ENCODE measurements around the gene FBL.

FBL gene

DNA sequence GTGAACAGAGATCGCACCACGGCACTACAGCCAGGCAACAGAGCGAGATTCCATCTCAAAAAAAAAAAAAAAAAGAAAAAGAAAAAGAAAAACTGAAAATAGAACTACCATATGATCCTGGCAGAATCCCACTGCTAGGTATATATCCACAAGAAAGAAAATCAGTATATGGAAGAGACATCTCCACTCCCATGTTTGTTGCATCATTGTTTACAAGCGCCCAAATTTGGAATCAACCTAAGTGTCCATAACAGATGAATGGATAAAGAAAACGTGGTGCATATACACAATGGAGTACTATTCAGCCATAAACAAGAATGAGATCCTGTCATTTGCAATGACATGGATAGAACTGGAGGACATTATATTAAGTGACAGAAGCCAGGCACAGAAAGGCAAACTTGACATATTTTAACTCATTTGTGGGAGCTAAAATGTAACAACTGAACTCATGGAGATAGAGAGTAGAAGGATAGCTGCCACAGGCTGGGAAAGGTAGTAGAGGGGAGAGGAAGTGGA lies 38.3 kb downstream of the FBL start:
- Histone ChIP-seq H3K79me2 (ENCODE audit: low read length) (no peaks in the 10 kb centered on the region), H3K9me3 (ENCODE audit: insufficient read depth, low read length) (no peaks in the 10 kb centered on the region), H3K27me3 (ENCODE audit: low read depth, low read length) (peaks cover 10% of the 10 kb centered on the region), H3K36me3 (replicated peaks; ENCODE audit: low read depth, low read length) (no peaks in the 10 kb centered on the region), H4K20me1 (ENCODE audit: insufficient read depth, low read length) (no peaks in the 10 kb centered on the region), H3K4me1 (ENCODE audit: low read length) (no peaks in the 10 kb centered on the region), H3K27ac (ENCODE audit: low read length) (no peak overlapping the region), H3K4me3 (ENCODE audit: low read length) (no peak overlapping the region), H2AFZ (ENCODE audit: low read depth, low read length) (no peak overlapping the region), H3K9ac (ENCODE audit: low read length) (no peak overlapping the region), H3K4me2 (ENCODE audit: low read length) (no peak overlapping the region)
- TF ChIP-seq, protein P1, sequence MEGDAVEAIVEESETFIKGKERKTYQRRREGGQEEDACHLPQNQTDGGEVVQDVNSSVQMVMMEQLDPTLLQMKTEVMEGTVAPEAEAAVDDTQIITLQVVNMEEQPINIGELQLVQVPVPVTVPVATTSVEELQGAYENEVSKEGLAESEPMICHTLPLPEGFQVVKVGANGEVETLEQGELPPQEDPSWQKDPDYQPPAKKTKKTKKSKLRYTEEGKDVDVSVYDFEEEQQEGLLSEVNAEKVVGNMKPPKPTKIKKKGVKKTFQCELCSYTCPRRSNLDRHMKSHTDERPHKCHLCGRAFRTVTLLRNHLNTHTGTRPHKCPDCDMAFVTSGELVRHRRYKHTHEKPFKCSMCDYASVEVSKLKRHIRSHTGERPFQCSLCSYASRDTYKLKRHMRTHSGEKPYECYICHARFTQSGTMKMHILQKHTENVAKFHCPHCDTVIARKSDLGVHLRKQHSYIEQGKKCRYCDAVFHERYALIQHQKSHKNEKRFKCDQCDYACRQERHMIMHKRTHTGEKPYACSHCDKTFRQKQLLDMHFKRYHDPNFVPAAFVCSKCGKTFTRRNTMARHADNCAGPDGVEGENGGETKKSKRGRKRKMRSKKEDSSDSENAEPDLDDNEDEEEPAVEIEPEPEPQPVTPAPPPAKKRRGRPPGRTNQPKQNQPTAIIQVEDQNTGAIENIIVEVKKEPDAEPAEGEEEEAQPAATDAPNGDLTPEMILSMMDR (IDR thresholded peaks at IDR 0.05; ENCODE audit: low read depth, low read length): no peak
- TF ChIP-seq EZH2phosphoT487 (IDR thresholded peaks at IDR 0.05; ENCODE audit: low read depth): no peak

DNA sequence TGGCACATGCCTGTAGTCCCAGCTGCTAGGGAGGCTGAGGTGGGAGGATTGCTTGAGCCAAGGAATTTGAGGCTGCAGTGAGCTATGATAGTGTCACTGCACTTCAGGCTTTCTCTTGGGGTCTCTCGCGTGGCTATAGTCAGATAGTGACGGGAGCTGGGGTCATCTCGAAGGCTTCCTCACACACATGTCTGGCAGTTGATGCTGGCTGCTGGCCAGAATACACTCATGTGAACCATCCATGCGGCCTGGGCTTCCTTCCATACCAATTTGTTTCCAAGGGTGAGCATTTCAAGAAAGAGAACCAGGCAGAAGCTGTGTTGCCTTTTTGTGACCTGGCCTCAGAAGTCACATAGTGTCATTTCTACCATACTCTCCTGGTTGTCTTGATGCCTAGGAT lies 41.1 kb downstream of the FBL start:
- no peaks in the 10 kb centered on the region for H4K20me1 ChIP-seq (ENCODE audit: insufficient read depth, low read length)

DNA sequence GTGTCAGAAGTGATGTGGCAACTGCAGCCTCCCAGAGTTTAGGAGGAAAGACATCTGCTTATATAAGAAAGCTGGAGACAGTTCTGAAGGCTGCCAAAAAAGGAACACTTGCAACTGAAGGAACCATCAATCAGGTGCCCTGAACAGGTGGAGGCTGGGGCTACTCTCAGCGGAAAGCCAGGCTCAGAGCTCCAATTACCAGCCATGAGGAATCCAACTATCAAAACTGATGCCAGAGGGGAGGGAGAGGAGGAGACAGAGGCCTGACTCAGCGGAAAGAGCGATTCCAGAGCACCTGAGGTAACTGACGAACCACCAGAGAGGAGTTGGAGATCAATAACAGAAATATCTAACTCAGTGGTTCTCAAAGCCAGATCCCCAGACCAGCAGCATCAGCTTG lies 43.2 kb downstream of the FBL start:
- no peak overlapping the region for H2AFZ ChIP-seq (ENCODE audit: low read depth, low read length)
- H3K4me1 ChIP-seq (ENCODE audit: low read length): no peaks in the 10 kb centered on the region
- no peaks in the 10 kb centered on the region for H4K20me1 ChIP-seq (ENCODE audit: insufficient read depth, low read length)
- no peak overlapping the region for H3K4me3 ChIP-seq (ENCODE audit: low read length)
- H3K79me2 ChIP-seq (ENCODE audit: low read length): no peaks in the 10 kb centered on the region
- H3K27me3 ChIP-seq (ENCODE audit: low read depth, low read length): peaks cover 24% of the 10 kb centered on the region
- no peak overlapping the region for H3K9ac ChIP-seq (ENCODE audit: low read length)
- no peaks in the 10 kb centered on the region for H3K36me3 ChIP-seq (replicated peaks; ENCODE audit: low read depth, low read length)
- TF ChIP-seq, protein P1 (IDR thresholded peaks at IDR 0.05; ENCODE audit: low read depth, low read length): no peak
- no peak overlapping the region for H3K4me2 ChIP-seq (ENCODE audit: low read length)
- no peaks in the 10 kb centered on the region for H3K9me3 ChIP-seq (ENCODE audit: insufficient read depth, low read length)
- H3K27ac ChIP-seq (ENCODE audit: low read length): no peak overlapping the region

More for the DNA sequence above, 41.1 kb downstream of the FBL start:
- H3K27ac ChIP-seq (ENCODE audit: low read length): no peak overlapping the region
- TF ChIP-seq, protein P1 (IDR thresholded peaks at IDR 0.05; ENCODE audit: low read depth, low read length): no peak
- no peak for TF ChIP-seq EZH2phosphoT487 (IDR thresholded peaks at IDR 0.05; ENCODE audit: low read depth)
- no peak overlapping the region for H3K4me2 ChIP-seq (ENCODE audit: low read length)
- no peaks in the 10 kb centered on the region for H3K79me2 ChIP-seq (ENCODE audit: low read length)
- no peaks in the 10 kb centered on the region for H3K4me1 ChIP-seq (ENCODE audit: low read length)
- no peak overlapping the region for H3K4me3 ChIP-seq (ENCODE audit: low read length)
- no peak overlapping the region for H3K9ac ChIP-seq (ENCODE audit: low read length)
- no peak overlapping the region for H2AFZ ChIP-seq (ENCODE audit: low read depth, low read length)
- peaks cover 24% of the 10 kb centered on the region for H3K27me3 ChIP-seq (ENCODE audit: low read depth, low read length)
- no peaks in the 10 kb centered on the region for H3K9me3 ChIP-seq (ENCODE audit: insufficient read depth, low read length)
- no peaks in the 10 kb centered on the region for H3K36me3 ChIP-seq (replicated peaks; ENCODE audit: low read depth, low read length)

DNA sequence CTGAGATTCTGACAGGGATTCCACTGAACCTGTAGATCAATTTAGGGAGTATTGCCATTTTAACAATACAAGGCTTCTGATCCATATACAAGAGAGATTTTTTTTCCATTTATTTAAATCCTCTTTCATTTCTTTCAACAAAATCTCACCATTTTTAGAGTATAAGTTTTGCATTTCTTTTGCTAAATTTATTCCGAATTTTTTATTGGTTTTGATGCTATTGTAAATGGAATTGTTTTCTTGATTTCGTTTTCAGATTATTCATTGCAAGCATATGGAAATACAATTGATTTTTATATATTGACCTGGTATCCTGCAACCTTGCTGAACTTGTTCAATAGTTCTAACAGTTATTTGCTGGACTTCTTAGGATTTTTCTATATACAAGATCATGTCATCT lies 49.1 kb downstream of the FBL start:
- no peak overlapping the region for H3K27ac ChIP-seq (ENCODE audit: low read length)
- TF ChIP-seq EZH2phosphoT487 (IDR thresholded peaks at IDR 0.05; ENCODE audit: low read depth): no peak
- TF ChIP-seq, protein P1 (IDR thresholded peaks at IDR 0.05; ENCODE audit: low read depth, low read length): no peak
- H3K4me1 ChIP-seq (ENCODE audit: low read length): peaks cover 9% of the 10 kb centered on the region
- H3K27me3 ChIP-seq (ENCODE audit: low read depth, low read length): peaks cover 28% of the 10 kb centered on the region
- H3K9me3 ChIP-seq (ENCODE audit: insufficient read depth, low read length): no peaks in the 10 kb centered on the region
- H4K20me1 ChIP-seq (ENCODE audit: insufficient read depth, low read length): no peaks in the 10 kb centered on the region
- H3K79me2 ChIP-seq (ENCODE audit: low read length): no peaks in the 10 kb centered on the region
- H3K4me2 ChIP-seq (ENCODE audit: low read length): no peak overlapping the region
- H2AFZ ChIP-seq (ENCODE audit: low read depth, low read length): no peak overlapping the region
- H3K4me3 ChIP-seq (ENCODE audit: low read length): no peak overlapping the region
- H3K36me3 ChIP-seq (replicated peaks; ENCODE audit: low read depth, low read length): no peaks in the 10 kb centered on the region
- H3K9ac ChIP-seq (ENCODE audit: low read length): no peak overlapping the region
